ENCODE measurements around the gene LRRFIP1.

The LRRFIP1 gene

DNA sequence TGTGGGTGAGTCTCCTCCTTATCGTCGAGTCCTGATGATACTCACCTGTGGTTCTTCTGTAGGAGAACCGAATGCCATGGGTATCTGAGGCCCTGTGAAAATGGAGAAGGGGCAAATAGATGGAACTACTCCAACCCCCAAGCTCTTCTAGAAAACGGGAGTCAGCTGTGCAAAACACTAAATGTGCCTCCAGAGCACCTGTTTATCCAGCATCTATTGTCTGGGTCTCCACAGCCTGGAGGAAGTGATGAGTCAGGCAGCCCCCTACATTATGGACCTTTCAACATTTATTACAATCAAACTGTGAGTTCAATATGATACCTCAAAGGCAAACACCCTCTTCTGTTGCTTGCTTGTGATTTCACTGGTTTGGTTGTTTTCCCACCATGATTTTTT is 9.8 kb upstream of the LRRFIP1 start:
- no peak for DNase-seq

DNA sequence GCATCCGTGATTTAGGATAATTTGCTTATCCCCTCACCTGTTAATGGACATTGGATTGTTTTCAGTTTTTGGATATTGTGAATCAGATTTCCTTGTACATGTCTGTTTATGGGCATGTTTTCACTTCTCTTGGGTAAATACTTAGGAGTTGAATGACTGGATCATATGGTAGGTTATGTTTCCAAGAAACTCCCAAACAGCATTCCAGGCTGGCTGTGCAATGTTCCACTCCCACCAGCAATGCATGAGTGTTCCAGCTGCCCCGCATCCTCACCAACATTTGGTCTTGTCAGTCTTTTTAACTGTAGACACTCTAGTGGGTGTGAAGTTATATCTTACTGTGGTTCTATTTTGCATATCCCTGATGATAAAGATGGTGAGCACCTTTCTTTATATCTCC is 8.9 kb upstream of the LRRFIP1 start:
- DNase-seq: no peak

DNA sequence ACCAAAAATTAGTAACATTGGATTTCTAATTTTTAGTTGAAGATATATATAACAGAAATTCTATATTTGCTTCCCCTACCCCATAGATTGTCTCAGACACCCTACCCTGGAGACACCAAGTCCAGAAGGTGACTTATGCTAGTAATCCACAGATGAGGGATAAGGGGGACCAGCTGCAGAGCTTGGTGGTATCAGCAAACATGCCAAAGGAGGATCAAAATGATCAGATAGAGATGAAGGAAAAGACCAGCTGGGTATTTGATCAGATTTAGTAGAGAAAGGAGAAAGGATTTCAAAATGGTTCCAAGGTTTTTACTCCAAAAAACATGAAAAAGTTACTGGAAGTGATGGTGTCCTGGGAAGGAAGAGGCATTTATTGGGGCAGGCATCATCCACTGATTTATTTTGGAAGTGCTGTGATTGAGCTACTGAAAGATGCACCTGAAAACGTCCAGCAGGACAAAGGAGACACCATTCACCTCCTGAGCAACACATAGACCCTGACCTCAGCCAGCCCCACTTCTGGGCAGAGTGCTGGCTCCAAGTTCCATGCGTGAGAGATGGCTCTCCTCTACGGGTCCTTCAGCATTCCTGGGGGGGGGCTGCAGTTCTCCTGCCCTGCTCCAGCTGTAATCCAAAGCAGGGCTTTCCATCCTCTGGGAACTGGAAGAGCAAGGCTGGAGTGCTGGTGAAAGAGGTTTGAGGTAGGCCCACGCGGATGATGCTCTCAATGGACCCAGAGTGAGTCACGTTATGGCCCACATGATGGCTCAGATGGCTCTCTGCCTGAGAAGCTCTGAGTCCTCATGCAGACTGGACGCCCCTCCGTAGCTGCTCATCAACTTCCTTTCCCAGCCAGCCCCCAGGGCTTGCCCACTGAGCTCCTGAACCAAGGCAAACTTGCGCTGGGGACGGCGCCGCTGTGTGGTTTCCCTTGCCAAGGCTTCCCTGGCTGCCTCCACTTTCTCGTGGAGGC is 3.7 kb upstream of the LRRFIP1 start:
- DNase-seq: no peak

DNA sequence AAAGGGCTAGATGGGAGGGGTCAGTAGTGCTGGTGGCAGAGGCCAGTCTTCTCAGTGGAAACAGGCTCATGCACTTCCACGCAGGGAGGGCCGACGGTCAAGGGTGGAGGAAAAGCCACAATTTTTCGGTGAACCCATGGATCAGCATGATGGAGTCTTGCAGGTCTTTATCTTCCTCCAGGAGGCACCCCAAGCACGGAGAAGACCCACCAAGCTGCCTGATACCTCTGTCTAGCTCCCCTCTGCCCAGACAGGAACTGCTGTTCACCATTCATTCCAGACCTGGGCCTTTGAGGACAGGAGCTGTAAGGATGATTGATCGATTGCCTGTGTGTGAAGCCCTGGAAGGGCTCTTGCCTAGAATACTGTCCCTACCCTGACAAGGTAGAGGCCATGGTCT is 2.8 kb upstream of the LRRFIP1 start:
- DNase-seq: peak in 2 of 4 experiments; percentile 15 to 21

DNA sequence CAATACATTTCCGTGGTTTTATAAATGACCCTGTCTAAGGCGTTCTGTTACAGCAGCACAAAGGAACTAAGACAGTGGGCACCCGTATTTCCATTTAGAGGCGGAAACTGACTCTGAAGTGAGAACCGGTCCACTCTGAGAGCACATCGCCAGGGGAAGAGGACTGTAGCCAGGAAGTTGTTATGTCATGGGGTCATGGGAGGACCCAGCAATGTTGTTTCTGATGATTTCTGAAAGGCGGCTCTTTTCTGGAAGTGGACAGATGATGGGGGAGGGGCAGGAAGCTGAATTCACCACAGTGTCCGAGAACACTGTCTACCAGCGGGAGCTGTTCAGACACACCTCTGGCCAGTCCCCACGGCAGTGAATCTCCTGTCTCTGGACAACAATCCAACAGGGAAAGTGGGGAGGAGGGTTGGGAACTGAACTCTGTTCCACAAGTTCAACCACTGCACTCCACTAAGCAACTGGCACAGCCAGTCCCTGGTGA is 2.1 kb upstream of the LRRFIP1 start:
- DNase-seq: peak; percentile 68 to 86 (median 81)

DNA sequence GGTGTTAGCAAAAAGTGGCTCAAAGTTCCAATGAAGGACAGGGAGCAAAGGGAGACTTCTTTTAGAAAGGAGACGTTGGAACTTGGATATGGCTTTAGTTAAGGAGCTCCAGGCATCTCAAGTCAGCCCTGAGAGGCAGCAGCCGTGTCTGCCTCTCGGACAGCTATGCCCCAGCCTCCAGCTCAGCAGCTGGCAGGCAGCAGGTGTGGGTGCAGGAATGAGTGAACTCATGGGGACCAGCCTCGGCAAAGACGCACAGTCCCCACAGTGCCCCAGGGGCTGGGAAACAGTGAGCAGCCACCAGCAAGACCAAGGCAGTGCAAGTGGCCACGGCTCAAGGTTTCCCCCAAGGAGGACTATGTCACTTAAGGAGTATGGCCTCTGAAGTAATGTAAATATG is 1.6 kb upstream of the LRRFIP1 start:
- DNase-seq: no peak

DNA sequence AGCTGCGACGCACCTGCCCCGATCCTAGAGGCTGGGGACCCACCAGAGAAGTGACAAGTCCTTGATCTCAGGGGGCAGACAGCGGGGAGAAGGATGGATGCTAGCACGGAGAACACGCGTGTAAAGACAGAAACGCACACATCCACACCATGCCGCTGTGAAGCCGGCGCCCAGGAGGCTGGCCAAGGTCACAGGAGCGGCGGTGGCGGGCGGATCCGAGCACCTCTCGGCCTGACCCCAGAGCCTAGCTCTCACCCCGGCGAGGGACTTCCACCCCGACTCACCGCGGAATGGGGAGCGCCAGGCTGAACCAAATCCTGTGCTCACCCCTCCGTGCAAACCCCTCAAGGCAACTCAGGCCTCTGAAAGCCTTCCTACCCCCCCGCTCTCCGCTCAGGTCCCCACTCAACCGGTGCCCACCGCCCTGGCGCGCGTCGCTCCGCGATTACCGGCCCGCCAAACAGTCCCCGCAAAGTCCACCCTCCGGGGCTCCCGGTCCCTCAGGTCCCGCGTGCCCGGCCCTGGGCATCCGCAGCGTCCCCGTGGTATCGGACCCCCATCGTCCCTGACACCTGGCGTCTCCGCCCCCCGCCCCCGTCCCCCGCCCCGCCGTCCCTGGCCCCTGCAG is 460 bp upstream of the LRRFIP1 start:
- DNase-seq: peak in 1 of 4 experiments; percentile 19

DNA sequence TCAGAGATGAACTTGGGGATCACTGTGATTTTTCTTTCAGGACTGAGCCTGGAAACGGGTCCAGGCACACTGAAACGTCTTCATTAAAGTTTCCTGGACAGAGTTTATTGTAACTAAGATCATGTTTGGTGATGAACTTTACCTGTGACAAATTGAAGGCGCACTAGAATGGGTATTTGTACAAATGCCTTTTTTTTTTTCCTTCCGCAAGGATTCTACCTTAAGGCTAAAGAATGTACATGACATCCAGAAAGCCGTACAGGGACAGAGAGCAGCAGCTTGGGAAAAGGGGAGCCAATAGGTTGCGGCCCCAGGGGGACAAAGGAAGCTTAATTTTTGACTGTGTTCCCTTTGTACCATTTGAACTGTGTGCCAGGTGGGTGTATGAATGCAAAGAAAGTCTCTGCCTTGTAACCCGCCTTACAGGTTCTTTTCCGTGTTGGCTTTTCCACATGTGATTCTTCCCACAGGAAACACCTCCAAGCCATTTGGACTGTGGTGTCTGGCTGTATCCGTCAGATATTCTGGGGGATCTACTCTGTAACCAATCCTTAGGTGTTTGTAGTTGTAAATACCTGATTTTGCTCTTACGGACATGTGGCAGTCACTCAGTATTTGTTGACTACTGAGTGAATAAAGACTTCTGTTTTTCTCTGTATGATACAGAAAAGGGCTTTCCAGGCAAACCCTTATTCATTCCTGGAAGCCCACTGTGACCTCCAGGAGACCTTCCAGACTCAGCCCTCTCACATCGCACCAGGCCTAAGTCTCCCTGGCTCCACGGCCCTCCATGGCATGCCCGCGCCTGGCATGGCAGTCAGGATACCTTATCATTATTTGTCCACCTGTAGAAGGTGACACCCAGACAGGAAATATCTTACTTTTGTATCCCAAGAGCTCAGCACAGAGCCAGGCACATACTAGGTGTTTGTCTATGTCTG is 1.1 kb downstream of the LRRFIP1 start:
- no peak for DNase-seq

DNA sequence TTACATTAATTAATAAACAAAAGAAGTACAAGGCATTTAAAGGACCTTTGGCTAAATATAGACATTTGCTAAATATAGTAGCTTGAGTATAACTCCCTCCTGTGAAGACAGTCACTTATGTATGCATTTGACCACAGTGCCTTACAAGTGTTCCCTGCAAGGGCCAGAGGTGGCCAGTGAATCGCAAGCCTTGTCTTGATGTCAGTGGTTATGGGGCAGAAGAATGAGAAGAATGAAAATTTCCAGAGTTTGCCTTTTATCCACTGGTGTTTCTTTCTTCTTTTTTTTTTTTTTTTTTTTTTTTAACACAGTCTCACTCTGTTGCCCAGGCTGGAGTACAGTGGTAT is 1.8 kb downstream of the LRRFIP1 start:
- DNase-seq: peak in 1 of 4 experiments; percentile 20

DNA sequence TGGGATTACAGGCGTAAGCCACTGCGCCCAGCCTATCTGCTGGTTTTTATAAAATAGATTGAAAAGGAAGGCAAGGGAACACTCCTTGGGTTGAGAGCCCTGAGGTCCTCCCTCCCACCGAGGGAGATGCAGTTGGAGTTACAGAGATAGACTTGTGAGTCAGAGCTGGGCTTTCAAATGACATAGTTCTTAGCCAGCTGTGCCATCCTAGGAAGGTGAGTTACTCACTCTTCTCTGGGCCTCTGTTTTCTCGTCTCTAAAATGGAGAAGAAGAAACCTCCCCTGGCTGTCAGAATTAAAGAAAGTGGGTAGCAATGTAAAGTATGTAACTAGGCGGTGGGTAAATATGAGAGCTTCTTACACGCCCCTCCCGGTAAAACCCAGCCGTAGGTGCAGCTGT is 2.4 kb downstream of the LRRFIP1 start:
- peak in 3 of 4 experiments; percentile 43 to 78 (median 65) for DNase-seq

DNA sequence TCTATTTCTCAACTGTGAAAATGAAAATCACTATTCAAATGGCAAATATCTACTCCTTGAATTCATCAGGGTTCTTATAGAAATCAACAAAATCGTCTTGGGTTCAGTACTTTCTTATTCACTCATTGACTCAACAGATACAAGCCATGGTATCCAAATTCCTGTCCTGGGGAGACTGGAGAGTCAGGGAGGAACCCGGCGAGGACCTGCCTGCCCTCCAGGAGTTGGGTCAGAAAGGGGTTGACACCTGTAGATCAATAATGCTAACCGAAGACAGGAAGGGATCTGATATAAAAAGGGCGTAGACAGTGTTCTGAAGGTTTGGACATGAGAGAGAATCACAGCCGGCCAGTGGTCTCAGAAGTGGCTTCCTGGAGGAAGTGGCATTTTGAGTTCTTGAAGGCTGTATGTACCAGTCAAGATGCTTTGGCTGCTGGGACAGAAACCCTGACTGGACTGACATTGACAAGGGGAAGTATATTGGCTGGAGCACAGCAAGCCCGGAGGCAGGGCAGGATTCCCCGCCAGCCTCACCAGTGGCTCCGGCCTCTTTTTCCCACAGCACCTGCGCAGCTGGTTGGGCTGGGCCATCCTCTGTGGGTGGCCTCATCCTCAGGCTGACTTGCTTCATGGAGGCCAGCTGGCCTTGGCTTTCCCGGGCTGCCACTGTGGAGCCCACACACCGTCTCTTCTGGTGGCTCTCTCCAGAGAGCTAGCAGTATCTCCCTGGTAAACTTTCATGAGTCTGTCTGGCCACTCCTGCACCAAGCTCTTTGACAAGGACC is 3.0 kb downstream of the LRRFIP1 start:
- DNase-seq: peak in 2 of 4 experiments; percentile 26 to 38

DNA sequence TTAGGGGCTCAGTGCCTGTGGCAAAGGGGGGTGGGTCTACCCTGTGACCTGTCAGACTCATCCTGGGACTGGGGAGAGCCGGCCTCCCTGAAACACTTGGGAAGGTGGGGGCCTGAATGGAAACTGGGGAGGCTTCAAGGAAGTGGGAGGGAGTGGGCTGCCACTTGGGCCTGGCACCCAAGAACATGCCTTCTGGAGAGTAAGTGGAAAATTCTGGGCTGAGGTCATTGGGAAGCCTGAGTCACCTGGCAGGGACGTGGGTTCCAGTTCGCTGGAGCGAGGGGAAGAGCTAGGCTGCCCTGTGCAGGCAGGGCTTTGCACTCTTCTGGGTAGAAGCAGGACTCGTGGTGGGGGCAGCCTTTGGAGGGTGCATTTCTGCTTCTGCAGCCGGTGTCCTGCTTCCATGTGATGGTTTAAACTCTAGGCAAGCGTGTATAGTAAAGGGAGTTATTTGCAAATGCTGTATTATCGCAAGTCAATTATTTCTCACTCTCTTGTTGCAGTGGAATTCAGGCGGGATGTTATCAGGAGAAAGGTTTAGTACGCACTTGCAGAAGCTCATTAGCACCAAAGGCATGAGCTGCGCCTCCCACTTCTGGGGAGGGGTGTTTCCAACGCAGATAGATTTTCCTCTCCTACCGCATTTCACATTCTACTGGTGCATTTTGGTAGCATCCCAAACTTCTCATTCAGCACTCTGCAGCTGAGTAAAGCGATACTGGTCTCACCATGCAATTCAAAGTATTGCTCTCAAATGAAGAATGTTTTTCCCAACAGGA is 3.8 kb downstream of the LRRFIP1 start:
- DNase-seq: peak in 1 of 4 experiments; percentile 15

DNA sequence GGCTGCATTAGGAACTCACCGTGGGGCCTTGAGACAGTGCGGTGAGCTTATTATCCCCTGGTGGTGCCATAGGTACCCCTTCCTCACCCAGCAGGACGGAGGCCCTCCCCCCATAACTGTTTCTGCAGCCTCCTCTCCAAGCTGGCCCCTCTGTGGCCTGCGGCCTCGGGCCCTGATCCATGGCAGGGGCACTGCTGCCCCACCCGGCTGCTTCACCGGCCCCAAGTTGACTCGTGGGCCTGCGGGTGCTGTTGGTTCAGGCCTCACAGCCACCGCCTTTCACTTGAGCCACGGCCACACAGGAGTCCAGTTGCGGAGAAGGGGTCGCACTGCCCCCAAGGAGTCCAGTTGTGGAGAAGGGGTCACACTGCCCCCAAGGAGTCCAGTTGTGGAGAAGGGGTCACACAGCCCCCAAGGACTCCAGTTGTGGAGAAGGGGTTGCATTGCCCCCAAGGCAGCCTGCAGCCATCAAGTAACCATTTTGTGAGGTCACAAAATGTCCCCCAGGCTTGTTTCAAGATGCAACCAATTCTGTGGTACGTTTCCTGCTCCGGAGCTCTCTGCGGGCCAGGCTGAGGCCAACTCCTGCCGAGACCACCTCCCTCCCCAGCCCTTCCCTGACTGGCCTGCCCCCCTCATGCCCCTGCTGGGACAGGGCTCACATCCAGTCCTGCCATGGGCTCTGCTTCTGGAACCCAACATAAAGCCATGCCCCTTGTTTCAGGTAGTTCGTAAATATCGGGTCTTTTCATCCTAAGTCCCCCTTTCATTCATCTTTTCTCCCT is 4.6 kb downstream of the LRRFIP1 start:
- no peak for DNase-seq

DNA sequence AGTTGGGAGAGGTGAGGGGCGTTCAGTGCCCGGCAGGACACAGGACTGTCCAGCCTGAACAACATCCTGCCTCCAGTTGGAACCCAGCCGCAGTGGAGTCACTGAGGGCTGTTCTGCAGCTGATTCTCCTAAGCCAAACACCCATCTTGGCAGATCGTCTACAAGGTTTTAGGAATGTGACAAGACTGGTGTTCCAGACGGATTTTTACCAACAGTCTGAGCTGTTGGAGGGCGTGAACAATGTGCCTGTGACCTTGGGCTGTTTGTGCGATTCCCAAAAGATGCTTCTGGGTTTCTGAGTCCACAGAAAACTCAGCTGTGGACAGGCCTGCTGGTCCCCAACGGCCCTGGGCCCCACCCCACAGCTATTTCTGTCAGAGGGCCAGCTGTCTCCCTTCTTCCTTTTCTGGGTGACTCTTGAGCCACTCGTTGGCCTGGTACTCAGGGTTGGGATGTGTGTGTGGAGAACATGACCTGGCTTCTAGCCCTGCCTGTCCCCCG is 5.7 kb downstream of the LRRFIP1 start:
- no peak for DNase-seq

DNA sequence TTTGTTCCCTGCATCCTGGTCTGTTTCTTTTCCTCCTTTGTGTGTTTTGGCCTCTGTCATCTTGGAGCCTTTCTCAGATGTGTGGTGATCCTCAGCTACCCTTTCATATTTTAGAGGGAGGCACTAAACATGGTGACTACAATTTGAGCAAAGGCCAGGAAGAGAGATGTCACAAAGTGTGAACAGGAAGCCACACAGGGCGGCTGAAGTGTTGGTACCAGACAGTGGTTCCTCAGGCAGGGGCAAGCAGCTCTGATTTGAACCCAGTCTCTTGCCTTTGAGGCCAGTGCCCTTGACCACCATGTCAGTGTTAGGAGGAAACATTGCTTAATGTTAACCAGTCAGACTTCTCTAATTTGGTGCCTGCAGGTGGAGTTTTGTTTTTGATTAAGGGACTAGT is 9.2 kb downstream of the LRRFIP1 start:
- no peak for DNase-seq

DNA sequence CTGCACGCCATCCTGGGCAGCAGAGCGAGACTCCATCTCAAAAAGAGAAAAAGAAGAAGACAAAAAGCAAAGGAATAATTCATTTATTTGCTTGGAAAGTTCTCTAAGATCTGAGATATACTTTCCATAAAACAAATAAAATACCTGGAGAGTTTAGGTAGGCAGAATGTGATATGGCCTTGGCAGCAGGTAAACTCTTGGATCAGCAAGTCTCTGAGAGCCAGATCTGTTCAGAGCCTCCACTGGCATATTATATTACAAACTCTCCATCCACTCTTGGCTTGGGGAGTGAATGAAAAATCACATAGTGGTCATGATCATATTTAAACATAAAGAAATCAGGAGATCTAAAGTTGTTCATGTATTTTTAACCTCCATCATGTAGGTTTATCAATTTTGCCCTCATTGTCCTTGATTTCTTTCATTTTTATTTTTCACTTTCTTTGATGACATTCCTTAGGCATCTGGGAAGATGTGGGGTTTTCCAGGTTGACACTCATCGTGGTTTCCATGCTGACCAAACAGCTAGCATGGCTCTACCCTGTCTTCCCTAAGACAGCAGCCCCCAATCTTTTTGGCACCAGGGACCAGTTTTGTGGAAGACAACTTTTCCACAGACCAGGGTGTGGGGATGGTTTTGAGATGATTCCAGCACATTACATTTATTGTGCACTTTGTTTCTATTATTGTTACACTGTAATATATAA is 10.2 kb downstream of the LRRFIP1 start:
- no peak for DNase-seq

DNA sequence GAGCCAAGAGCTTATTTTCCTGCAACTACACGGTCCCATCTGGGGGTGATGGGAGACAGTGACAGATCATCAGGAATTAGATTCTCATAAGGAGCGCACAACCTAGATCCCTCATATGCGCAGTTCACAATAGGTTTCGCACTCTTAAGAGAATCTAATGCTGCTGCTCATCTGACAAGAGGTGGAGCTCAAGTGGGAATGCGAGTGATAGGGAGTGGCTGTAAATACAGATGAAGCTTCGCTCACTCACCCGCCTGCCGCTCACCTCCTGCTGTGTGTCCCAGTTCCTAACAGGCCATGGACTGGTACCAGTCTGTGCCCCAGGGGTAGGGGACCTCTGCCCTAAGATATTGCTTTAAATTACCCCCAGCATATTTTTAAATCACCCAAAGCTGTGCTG is 10.8 kb downstream of the LRRFIP1 start:
- DNase-seq: no peak

DNA sequence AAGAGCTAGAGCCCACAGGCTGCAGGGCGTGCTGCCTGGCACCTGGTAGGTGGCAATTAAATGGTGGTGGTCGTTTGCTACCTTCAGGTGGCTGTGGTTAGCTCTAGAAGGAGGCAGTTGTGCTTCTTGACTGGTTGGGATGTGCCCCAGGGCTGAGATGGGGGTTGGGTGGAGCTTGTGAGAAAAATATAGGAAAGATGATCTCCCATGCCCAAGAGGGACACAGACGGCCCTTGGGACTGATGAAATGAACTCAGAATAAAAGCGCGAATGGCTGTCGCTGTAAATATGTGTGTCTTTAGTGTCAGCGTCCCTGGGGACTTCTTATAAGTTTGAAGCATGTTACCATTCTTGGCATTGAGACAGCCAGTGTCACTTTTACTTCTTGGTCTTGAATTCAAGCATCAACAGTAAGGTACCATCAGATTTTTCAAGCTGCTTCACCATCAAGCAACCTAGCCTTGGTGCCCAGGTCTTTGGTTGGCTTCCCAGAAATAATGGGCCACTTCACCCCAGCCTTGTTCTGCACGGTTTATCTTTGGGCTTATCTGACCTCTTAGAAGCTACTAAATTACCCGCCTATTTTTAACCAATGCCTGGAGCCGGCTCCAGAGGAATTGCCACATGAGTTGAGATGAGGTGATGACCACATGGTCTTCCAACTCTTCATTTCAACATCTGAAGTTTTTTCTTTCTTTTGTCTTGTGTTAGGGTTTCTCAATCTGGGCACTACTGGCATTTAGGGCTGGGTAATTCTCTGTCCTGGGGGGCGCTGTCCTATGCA is 11.9 kb downstream of the LRRFIP1 start:
- DNase-seq: peak in 2 of 4 experiments; percentile 35 to 38

Measured in suppressor macrophage (primary cell).